ENCODE data around the gene RNF225. TPM values are rescaled to one million over a fixed set of nuclear protein-coding genes. Genes with fewer than 3 reads are reported as not detected.

RNF225 gene
- total and polyA plus RNA-seq, 2 donors (not counting 1 experiment from before 2014, with no cell fraction given), result 0.49 TPM; not detected in 1

DNA sequence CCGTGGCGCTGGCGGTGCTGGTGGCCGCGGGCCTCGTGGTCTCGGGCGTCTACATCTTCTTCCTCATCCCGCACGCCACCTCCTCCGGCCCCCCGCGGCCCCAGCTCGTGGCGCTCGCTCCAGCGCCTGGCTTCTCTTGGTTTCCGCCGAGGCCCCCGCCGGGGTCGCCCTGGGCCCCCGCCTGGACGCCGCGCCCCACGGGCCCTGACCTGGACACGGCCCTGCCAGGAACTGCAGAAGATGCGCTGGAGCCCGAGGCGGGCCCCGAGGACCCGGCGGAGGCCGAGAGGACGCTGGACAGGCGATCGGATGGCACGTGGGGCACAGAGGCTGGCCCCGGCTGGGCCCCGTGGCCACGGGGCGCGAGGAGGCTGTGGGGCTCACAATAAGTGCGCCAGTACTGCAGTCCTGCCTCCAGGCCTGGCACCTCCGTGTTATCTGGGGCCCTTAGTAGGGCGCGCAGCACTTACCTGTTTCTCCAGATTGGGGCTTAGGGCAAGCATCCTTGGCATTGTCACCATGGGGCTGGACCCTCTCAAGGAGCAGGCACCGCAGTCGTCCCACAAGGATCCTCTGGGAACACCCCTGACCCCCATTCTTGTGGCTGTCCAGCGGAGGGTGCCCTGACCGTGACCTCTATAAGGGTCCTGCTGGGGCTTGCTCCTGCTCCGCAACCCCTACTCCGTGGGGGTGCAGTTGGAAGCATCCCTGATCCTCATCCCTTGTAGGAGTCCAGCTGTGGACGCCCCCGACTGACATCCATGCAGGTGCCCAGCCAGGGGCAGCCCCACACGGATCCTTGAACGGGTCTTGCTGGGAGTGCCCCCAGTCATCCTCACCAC is 1.5 kb downstream of the RNF225 start:
- DNase-seq (peak; percentile 31), ATAC-seq (ENCODE audit: low read depth) (no peak)
- Histone ChIP-seq H3K9ac (ENCODE audit: low read length) (no peak overlapping the region), H3K79me2 (ENCODE audit: control insufficient read depth, insufficient read depth, low read length) (peaks cover 14% of the 10 kb centered on the region), H3K4me2 (replicated peaks; ENCODE audit: low read depth, low read length, poor library complexity, severe bottlenecking) (peak overlapping the region; percentile 43), H3K27me3 (replicated peaks in 1 of 4; ENCODE audit: control extremely low read depth in 1 of 4, control insufficient read depth in 3 of 4, insufficient read depth in 4 of 4, low read length in 3 of 4) (peaks cover 0 to 27% (median 10%) of the 10 kb centered on the region in 4 experiments), H4K20me1 (ENCODE audit: control insufficient read depth, insufficient read depth, low read length, poor library complexity, severe bottlenecking) (peaks cover 29% of the 10 kb centered on the region), H3K4me1 (ENCODE audit: control insufficient read depth in 2 of 2, insufficient read depth in 2 of 2, low read length in 2 of 2) (peaks cover 10 to 17% of the 10 kb centered on the region in 2 donors), H3K9me3 (ENCODE audit: control extremely low read depth in 1 of 3, control insufficient read depth in 2 of 3, insufficient read depth in 1 of 3, low read length in 2 of 3) (peaks cover 0 to 12% (median 0%) of the 10 kb centered on the region in 3 donors), H3K4me3 (ENCODE audit: control extremely low read depth in 1 of 5, extremely low read depth in 1 of 5, insufficient read depth in 1 of 5, low read depth in 2 of 5, low read length in 4 of 5) (no peak overlapping the region), H3K36me3 (replicated peaks in 1 of 2; ENCODE audit: control extremely low read depth in 1 of 2, control insufficient read depth in 1 of 2, extremely low read depth in 1 of 2, insufficient read depth in 2 of 2, low read length in 1 of 2) (peaks cover 0 to 30% of the 10 kb centered on the region in 2 experiments), H3K27ac (ENCODE audit: low read length in 2 of 2) (no peak overlapping the region), H2AFZ (ENCODE audit: insufficient read depth, low read depth, low read length, poor library complexity, severe bottlenecking) (no peak overlapping the region)
- CTCF ChIA-PET, result no interaction called here
- WGBS (ENCODE audit: insufficient coverage), result 42% methylated on average over 58 of the region's 58 CpGs
- POLR2A ChIA-PET, result interaction anchor here (0.7 kb wide), 1 partner anchor 10 kb away, joined by 3 read pairs; the partner anchor contains the start of gene RPS5
- Mint-ChIP-seq H3K4me1 (peaks cover 7% of the 10 kb centered on the region), H3K27ac (no peak overlapping the region), H3K27me3 (peaks cover 3% of the 10 kb centered on the region), H3K4me3 (no peak overlapping the region), H3K9me3 (ENCODE audit: insufficient read depth) (no peaks in the 10 kb centered on the region)
- TF ChIP-seq, protein P1, sequence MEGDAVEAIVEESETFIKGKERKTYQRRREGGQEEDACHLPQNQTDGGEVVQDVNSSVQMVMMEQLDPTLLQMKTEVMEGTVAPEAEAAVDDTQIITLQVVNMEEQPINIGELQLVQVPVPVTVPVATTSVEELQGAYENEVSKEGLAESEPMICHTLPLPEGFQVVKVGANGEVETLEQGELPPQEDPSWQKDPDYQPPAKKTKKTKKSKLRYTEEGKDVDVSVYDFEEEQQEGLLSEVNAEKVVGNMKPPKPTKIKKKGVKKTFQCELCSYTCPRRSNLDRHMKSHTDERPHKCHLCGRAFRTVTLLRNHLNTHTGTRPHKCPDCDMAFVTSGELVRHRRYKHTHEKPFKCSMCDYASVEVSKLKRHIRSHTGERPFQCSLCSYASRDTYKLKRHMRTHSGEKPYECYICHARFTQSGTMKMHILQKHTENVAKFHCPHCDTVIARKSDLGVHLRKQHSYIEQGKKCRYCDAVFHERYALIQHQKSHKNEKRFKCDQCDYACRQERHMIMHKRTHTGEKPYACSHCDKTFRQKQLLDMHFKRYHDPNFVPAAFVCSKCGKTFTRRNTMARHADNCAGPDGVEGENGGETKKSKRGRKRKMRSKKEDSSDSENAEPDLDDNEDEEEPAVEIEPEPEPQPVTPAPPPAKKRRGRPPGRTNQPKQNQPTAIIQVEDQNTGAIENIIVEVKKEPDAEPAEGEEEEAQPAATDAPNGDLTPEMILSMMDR (IDR thresholded peaks at IDR 0.05), result no peak
- intact Hi-C loops (cut with micrococcal nuclease), result no loop called here

DNA sequence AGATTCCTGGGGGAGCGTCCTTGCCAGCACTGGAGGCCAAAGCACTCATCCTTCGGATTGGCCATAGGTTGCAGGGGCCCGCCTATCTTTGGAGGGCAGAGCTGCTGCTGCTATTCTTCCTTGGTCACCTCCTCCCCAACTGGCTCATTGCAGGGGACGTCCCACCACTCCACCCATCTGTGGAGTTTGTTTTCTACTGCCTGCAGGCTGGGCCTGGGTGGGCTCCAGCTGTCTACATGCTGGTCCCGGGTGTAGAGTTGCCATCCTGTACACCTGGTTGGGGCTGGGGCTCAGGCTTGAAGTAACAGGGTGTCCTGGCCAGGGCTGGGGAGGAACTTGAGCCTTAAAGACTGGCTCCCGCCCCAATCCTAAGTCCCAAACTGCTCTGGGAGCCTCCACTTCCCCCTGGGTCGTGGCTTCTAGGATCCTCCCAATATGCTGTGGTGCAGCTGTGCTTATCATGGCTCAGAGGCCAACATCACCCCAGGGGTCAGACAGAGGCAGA is 2.1 kb downstream of the RNF225 start:
- H3K4me1 Mint-ChIP-seq, result peaks cover 7% of the 10 kb centered on the region

More for the DNA sequence above, 2.1 kb downstream of the RNF225 start:
- intact Hi-C loops (cut with micrococcal nuclease), result no loop called here
- ChIA-PET POLR2A (no interaction called here), CTCF (no interaction called here)
- Histone ChIP-seq H3K4me2 (replicated peaks; ENCODE audit: low read depth, low read length, poor library complexity, severe bottlenecking) (no peak overlapping the region), H2AFZ (ENCODE audit: insufficient read depth, low read depth, low read length, poor library complexity, severe bottlenecking) (no peak overlapping the region), H3K9me3 (ENCODE audit: control extremely low read depth in 1 of 3, control insufficient read depth in 2 of 3, insufficient read depth in 1 of 3, low read length in 2 of 3) (peaks cover 0 to 12% (median 0%) of the 10 kb centered on the region in 3 donors), H3K36me3 (replicated peaks in 1 of 2; ENCODE audit: control extremely low read depth in 1 of 2, control insufficient read depth in 1 of 2, extremely low read depth in 1 of 2, insufficient read depth in 2 of 2, low read length in 1 of 2) (peaks cover 0 to 27% of the 10 kb centered on the region in 2 experiments), H3K27me3 (replicated peaks in 1 of 4; ENCODE audit: control extremely low read depth in 1 of 4, control insufficient read depth in 3 of 4, insufficient read depth in 4 of 4, low read length in 3 of 4) (peaks cover 0 to 27% (median 10%) of the 10 kb centered on the region in 4 experiments), H3K79me2 (ENCODE audit: control insufficient read depth, insufficient read depth, low read length) (peaks cover 7% of the 10 kb centered on the region), H3K27ac (ENCODE audit: low read length in 2 of 2) (no peak overlapping the region), H3K9ac (ENCODE audit: low read length) (no peak overlapping the region), H3K4me3 (ENCODE audit: control extremely low read depth in 1 of 5, extremely low read depth in 1 of 5, insufficient read depth in 1 of 5, low read depth in 2 of 5, low read length in 4 of 5) (no peak overlapping the region), H4K20me1 (ENCODE audit: control insufficient read depth, insufficient read depth, low read length, poor library complexity, severe bottlenecking) (peaks cover 23% of the 10 kb centered on the region), H3K4me1 (ENCODE audit: control insufficient read depth in 2 of 2, insufficient read depth in 2 of 2, low read length in 2 of 2) (peaks cover 10 to 21% of the 10 kb centered on the region in 2 donors)
- no peaks in the 10 kb centered on the region for H3K9me3 Mint-ChIP-seq (ENCODE audit: insufficient read depth)
- peaks cover 3% of the 10 kb centered on the region for H3K27me3 Mint-ChIP-seq
- DNase-seq, result no peak
- no peak for ATAC-seq (ENCODE audit: low read depth)
- H3K4me3 Mint-ChIP-seq, result no peak overlapping the region
- no peak overlapping the region for H3K27ac Mint-ChIP-seq
- 90% methylated on average over 7 of the region's 7 CpGs for WGBS (ENCODE audit: insufficient coverage)
- no peak for TF ChIP-seq EZH2 (IDR thresholded peaks at IDR 0.05; ENCODE audit: borderline replicate concordance, insufficient read depth, low read depth, low read length, poor library complexity, severe bottlenecking)
- TF ChIP-seq, protein P1 (IDR thresholded peaks at IDR 0.05), result no peak

Measured in B cell (primary cell).